ENCODE data around the gene STH. TPM values are rescaled to one million over a fixed set of nuclear protein-coding genes. Genes with fewer than 3 reads are reported as not detected.

The STH gene
- total and polyA plus RNA-seq, 10 of the 15 experiments (the other 5 are each of a cell fraction or from before 2014, with no cell fraction given) = not detected

DNA sequence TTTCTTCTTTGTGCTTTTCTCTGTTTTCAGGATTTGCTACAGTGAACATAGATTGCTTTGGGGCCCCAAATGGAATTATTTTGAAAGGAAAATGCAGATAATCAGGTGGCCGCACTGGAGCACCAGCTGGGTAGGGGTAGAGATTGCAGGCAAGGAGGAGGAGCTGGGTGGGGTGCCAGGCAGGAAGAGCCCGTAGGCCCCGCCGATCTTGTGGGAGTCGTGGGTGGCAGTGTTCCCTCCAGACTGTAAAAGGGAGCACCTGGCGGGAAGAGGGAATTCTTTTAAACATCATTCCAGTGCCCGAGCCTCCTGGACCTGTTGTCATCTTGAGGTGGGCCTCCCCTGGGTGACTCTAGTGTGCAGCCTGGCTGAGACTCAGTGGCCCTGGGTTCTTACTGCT, 1.2 kb downstream of the STH start:
- Histone ChIP-seq H3K9ac (ENCODE audit: control insufficient read depth, insufficient read depth, low read length) (no peak overlapping the region), H3K9me3 (replicated peaks; ENCODE audit: control insufficient read depth, insufficient read depth, low read length) (no peaks in the 10 kb centered on the region), H3K79me2 (ENCODE audit: control insufficient read depth, insufficient read depth, low read length) (no peaks in the 10 kb centered on the region), H3K27me3 (replicated peaks in 1 of 2; ENCODE audit: control insufficient read depth in 2 of 2, insufficient read depth in 2 of 2, low read length in 1 of 2) (no peaks in the 10 kb centered on the region), H3K4me1 (ENCODE audit: control insufficient read depth, insufficient read depth, low read length) (no peaks in the 10 kb centered on the region), H4K20me1 (ENCODE audit: control insufficient read depth, insufficient read depth) (no peaks in the 10 kb centered on the region), H3K4me3 (no peak overlapping the region), H3K36me3 (ENCODE audit: control insufficient read depth in 2 of 2, insufficient read depth in 2 of 2, low read length in 1 of 2) (no peaks in the 10 kb centered on the region), H3K27ac (ENCODE audit: control insufficient read depth, insufficient read depth) (no peak overlapping the region), H3K4me2 (ENCODE audit: control insufficient read depth, insufficient read depth) (no peak overlapping the region), H2AFZ (ENCODE audit: control insufficient read depth, low read depth, low read length) (no peak overlapping the region)
- TF ChIP-seq PML (IDR thresholded peaks at IDR 0.05; ENCODE audit: low read length) (no peak), MEF2B (IDR thresholded peaks at IDR 0.05; ENCODE audit: partially characterized antibody, poor library complexity, severe bottlenecking) (no peak)
- 46% methylated on average over 7 of the region's 7 CpGs for WGBS (ENCODE audit: insufficient coverage, insufficient replicate concordance, low lambda C conversion rate, missing lambda C conversion rate)
- no peak for FAIRE-seq
- SMC1A ChIA-PET (ENCODE audit: uncharacterized antibody, unreplicated experiment) = interaction anchor here (1.1 to 3.1 kb wide), 2 partner anchors 8 to 44 kb away, joined by 3 to 7 read pairs; no protein-coding TSS in a partner anchor
- no peak for ATAC-seq
- CTCF ChIA-PET = interaction anchor here (0.8 to 6.4 kb wide), 4 partner anchors 59 to 287 kb away, joined by 3 to 65 read pairs (median 16); no protein-coding TSS in a partner anchor
- no TSS peak for BruUV-seq (replicated peaks)
- POLR2A ChIA-PET = no interaction called here
- DNase-seq (ENCODE audit: low read depth, low spot score) = no peak
- intact Hi-C loops (cut with micrococcal nuclease; ENCODE audit: unreplicated experiment) = no loop called here
- RAD21 ChIA-PET (ENCODE audit: unreplicated experiment) = interaction anchor here (2.3 kb wide), 1 partner anchor 212 kb away, joined by 13 read pairs; no protein-coding TSS in a partner anchor
- in situ Hi-C loops (cut with MboI) = loop anchor here (5.0 kb wide), 2 partner anchors 217 to 267 kb away; no protein-coding TSS in a partner anchor

DNA sequence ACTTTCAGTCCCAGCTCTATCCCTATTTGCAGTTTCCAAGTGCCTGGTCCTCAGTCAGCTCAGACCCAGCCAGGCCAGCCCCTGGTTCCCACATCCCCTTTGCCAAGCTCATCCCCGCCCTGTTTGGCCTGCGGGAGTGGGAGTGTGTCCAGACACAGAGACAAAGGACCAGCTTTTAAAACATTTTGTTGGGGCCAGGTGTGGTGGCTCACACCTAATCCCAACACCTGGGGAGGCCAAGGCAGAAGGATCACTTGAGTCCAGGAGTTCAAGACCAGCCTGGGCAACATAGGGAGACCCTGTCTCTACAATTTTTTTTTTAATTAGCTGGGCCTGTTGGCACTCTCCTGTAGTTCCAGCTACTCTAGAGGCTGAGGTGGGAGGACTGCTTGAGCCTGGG, 1.7 kb downstream of the STH start:
- ChIA-PET RAD21 (ENCODE audit: unreplicated experiment) (interaction anchor here (2.3 kb wide), 1 partner anchor 212 kb away, joined by 13 read pairs; no protein-coding TSS in a partner anchor), POLR2A (no interaction called here), SMC1A (ENCODE audit: uncharacterized antibody, unreplicated experiment) (interaction anchor here (1.1 to 3.1 kb wide), 2 partner anchors 9 to 44 kb away, joined by 3 to 7 read pairs; no protein-coding TSS in a partner anchor), CTCF (interaction anchor here (0.6 to 6.4 kb wide), 8 partner anchors 39 to 286 kb away, joined by 3 to 65 read pairs (median 4); no protein-coding TSS in a partner anchor)
- intact Hi-C loops (cut with micrococcal nuclease; ENCODE audit: unreplicated experiment) = no loop called here
- no TSS peak for BruUV-seq (replicated peaks)
- Histone ChIP-seq H3K27ac (ENCODE audit: control insufficient read depth, insufficient read depth) (no peak overlapping the region), H3K79me2 (ENCODE audit: control insufficient read depth, insufficient read depth, low read length) (no peaks in the 10 kb centered on the region), H3K36me3 (ENCODE audit: control insufficient read depth in 2 of 2, insufficient read depth in 2 of 2, low read length in 1 of 2) (no peaks in the 10 kb centered on the region), H3K4me3 (no peak overlapping the region), H3K9me3 (replicated peaks; ENCODE audit: control insufficient read depth, insufficient read depth, low read length) (no peaks in the 10 kb centered on the region), H4K20me1 (ENCODE audit: control insufficient read depth, insufficient read depth) (no peaks in the 10 kb centered on the region), H3K9ac (ENCODE audit: control insufficient read depth, insufficient read depth, low read length) (no peak overlapping the region), H3K27me3 (replicated peaks in 1 of 2; ENCODE audit: control insufficient read depth in 2 of 2, insufficient read depth in 2 of 2, low read length in 1 of 2) (no peaks in the 10 kb centered on the region), H3K4me1 (ENCODE audit: control insufficient read depth, insufficient read depth, low read length) (no peaks in the 10 kb centered on the region), H2AFZ (ENCODE audit: control insufficient read depth, low read depth, low read length) (no peak overlapping the region), H3K4me2 (ENCODE audit: control insufficient read depth, insufficient read depth) (no peak overlapping the region)
- no peak for FAIRE-seq
- WGBS (ENCODE audit: insufficient coverage, insufficient replicate concordance, low lambda C conversion rate, missing lambda C conversion rate) = 50% methylated on average over 2 of the region's 2 CpGs
- in situ Hi-C loops (cut with MboI) = loop anchor here (5.0 kb wide), 2 partner anchors 217 to 267 kb away; no protein-coding TSS in a partner anchor
- no peak for ATAC-seq
- no peak for DNase-seq (ENCODE audit: low read depth, low spot score)
- TF ChIP-seq YY1 (IDR thresholded peaks at IDR 0.05; ENCODE audit: low read depth, low read length) = no peak
- no peak for TF ChIP-seq RB1 (IDR thresholded peaks at IDR 0.05; ENCODE audit: borderline replicate concordance)
- TF ChIP-seq ZNF622 (IDR thresholded peaks at IDR 0.05) = no peak
- TF ChIP-seq, protein P1, sequence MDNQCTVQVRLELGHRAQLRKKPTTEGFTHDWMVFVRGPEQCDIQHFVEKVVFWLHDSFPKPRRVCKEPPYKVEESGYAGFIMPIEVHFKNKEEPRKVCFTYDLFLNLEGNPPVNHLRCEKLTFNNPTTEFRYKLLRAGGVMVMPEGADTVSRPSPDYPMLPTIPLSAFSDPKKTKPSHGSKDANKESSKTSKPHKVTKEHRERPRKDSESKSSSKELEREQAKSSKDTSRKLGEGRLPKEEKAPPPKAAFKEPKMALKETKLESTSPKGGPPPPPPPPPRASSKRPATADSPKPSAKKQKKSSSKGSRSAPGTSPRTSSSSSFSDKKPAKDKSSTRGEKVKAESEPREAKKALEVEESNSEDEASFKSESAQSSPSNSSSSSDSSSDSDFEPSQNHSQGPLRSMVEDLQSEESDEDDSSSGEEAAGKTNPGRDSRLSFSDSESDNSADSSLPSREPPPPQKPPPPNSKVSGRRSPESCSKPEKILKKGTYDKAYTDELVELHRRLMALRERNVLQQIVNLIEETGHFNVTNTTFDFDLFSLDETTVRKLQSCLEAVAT (IDR thresholded peaks at IDR 0.05) = no peak
- no peak for TF ChIP-seq MEF2A (IDR thresholded peaks at IDR 0.05; ENCODE audit: insufficient read depth, low read depth, low read length)
- no peak for TF ChIP-seq ZZZ3 (IDR thresholded peaks at IDR 0.05; ENCODE audit: control insufficient read depth, insufficient read length, low read depth)
- TF ChIP-seq POU2F2 (IDR thresholded peaks at IDR 0.05; ENCODE audit: borderline replicate concordance, low read depth, low read length) = no peak
- TF ChIP-seq, protein P2, sequence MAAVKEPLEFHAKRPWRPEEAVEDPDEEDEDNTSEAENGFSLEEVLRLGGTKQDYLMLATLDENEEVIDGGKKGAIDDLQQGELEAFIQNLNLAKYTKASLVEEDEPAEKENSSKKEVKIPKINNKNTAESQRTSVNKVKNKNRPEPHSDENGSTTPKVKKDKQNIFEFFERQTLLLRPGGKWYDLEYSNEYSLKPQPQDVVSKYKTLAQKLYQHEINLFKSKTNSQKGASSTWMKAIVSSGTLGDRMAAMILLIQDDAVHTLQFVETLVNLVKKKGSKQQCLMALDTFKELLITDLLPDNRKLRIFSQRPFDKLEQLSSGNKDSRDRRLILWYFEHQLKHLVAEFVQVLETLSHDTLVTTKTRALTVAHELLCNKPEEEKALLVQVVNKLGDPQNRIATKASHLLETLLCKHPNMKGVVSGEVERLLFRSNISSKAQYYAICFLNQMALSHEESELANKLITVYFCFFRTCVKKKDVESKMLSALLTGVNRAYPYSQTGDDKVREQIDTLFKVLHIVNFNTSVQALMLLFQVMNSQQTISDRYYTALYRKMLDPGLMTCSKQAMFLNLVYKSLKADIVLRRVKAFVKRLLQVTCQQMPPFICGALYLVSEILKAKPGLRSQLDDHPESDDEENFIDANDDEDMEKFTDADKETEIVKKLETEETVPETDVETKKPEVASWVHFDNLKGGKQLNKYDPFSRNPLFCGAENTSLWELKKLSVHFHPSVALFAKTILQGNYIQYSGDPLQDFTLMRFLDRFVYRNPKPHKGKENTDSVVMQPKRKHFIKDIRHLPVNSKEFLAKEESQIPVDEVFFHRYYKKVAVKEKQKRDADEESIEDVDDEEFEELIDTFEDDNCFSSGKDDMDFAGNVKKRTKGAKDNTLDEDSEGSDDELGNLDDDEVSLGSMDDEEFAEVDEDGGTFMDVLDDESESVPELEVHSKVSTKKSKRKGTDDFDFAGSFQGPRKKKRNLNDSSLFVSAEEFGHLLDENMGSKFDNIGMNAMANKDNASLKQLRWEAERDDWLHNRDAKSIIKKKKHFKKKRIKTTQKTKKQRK (IDR thresholded peaks at IDR 0.05; ENCODE audit: low read depth, low read length) = no peak
- TF ChIP-seq STAT3 (IDR thresholded peaks at IDR 0.05; ENCODE audit: low read depth, low read length) = no peak
- no peak for TF ChIP-seq EP300 (IDR thresholded peaks at IDR 0.05; ENCODE audit: borderline replicate concordance in 1 of 2, control insufficient read depth in 1 of 2, low read depth in 2 of 2, low read length in 2 of 2)
- no peak for TF ChIP-seq RCOR1 (conservative IDR thresholded peaks at IDR 0.05; ENCODE audit: low read depth, low read length)

Data from GM12878 (cell line).